NCI-H1694 (cell line): ENCODE data around the gene FFAR4.
"Not testable (repeated sequence)": the region's sequence is repeated elsewhere in the genome, so short reads cannot be mapped to it uniquely, and the experiment has no call there.

Source experiments
- DNase-seq: peaks from one replicate; lab custom pipeline; 2025; lab: John Stamatoyannopoulos, UW

The FFAR4 gene

GRCh38 chr10:93566435-93567276 lies at the start of gene FFAR4:
FFAR4 (plus strand) TSS chr10:93566665; CDS start chr10:93566721, 56 bp downstream.
- no peak for DNase-seq

GRCh38 chr10:93518531-93518930 lies 47.9 kb upstream of the FFAR4 start:
- DNase-seq: no peak

GRCh38 chr10:93535293-93535692 lies 31.2 kb upstream of the FFAR4 start:
- no peak for DNase-seq

- DNase-seq: not testable (repeated sequence)
Observed at GRCh38 chr10:93540871-93541270, 25.6 kb upstream of the FFAR4 start.

- peak; percentile 65 for DNase-seq
Observed at GRCh38 chr10:93541402-93542357, 24.8 kb upstream of the FFAR4 start.

- DNase-seq: peak; percentile 26
Observed at GRCh38 chr10:93542358-93542791, 24.1 kb upstream of the FFAR4 start.

GRCh38 chr10:93546995-93547394 lies 19.5 kb upstream of the FFAR4 start:
- not testable (repeated sequence) for DNase-seq

GRCh38 chr10:93547522-93547921 lies 18.9 kb upstream of the FFAR4 start:
- DNase-seq: no peak

- no peak for DNase-seq
Observed at GRCh38 chr10:93548376-93549071, 17.9 kb upstream of the FFAR4 start.

GRCh38 chr10:93550606-93551005 lies 15.9 kb upstream of the FFAR4 start:
- no peak for DNase-seq

GRCh38 chr10:93552780-93553179 lies 13.7 kb upstream of the FFAR4 start:
- DNase-seq: no peak

- no peak for DNase-seq
Observed at GRCh38 chr10:93553482-93554315, 12.8 kb upstream of the FFAR4 start.

- DNase-seq: no peak
Observed at GRCh38 chr10:93554316-93554663, 12.2 kb upstream of the FFAR4 start.

GRCh38 chr10:93554760-93555432 lies 11.6 kb upstream of the FFAR4 start:
- DNase-seq: peak; percentile 48

- DNase-seq: no peak
Observed at GRCh38 chr10:93559490-93559889, 7.0 kb upstream of the FFAR4 start.

- no peak for DNase-seq
Observed at GRCh38 chr10:93560541-93560940, 5.9 kb upstream of the FFAR4 start.

- DNase-seq: no peak
Observed at GRCh38 chr10:93565446-93565845, 1.0 kb upstream of the FFAR4 start.

- DNase-seq: no peak
Observed at GRCh38 chr10:93567277-93568104, 1.0 kb downstream of the FFAR4 start.

- no peak for DNase-seq
Observed at GRCh38 chr10:93568105-93568390, 1.6 kb downstream of the FFAR4 start.

- no peak for DNase-seq
Observed at GRCh38 chr10:93570383-93570782, 3.9 kb downstream of the FFAR4 start.
